DLD1 (cell line): ENCODE results near the gene ZNG1F.
"Not testable (repeated sequence)": the region's sequence is repeated elsewhere in the genome, so short reads cannot be mapped to it uniquely, and the experiment has no call there.

Source experiments
- in situ Hi-C: cut with HindIII; loops from 2 replicates; pipeline ENCODE4 v1.10.0; 2017; ENCODE audit warnings: low sequenced_read_pairs

ZNG1F gene

DNA sequence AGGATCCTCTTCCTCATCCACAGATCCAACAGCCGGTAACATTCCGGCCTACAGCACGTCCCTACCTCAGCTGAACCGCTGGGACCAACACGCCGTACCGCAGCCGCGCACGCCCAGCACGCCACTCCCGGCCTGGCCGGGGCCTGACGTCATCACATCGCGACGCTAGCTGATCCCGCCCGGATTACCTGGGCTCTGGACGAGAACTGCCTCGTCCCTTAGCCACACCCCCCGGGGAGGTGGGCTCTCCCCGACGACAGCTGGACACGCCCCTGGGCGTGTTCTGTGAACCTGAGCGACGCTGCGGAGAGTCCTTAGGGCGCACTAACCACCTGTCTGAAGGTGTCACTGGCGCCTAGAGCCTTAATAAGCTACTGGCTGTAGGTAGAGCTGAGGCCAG, at the start of gene ZNG1F:
TSS of gene ZNG1F (minus strand) at position 101 of the 400 bp plus-strand sequence. CDS start at position 42, 59 bp downstream.
- in situ Hi-C loops: not testable (repeated sequence)

DNA sequence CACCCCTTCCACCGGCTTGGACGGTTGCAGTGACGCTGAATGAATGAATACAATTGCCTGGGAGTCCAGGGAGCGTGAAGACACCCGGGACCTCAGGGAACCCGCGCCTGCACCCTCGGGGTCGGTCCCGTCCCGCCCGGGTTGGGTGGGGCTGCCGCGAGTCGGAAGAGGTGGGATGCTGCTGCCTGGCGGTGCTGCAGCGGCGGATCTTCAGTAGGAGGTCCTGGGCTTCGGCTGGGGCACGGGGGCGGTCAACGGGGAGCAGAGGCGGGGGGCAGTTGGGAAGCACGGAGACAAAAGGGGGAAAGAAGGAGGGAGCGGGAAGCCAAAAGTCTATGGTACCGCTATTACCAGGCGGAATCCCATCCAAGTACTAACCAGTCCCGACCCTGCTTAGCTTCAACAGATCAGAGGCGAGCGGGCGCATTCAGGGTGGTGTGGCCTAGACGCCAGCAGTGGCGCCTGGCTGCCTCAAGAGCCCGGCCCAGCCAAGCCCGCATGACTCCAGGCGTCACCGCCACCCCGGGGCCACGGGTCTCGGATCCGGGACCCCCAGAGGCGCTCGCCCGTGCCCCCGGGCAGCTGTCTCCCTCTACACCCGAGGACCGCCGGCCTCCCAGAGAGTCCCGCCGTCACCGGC, 48.1 kb upstream of the ZNG1F start:
- in situ Hi-C loops: not testable (repeated sequence)

DNA sequence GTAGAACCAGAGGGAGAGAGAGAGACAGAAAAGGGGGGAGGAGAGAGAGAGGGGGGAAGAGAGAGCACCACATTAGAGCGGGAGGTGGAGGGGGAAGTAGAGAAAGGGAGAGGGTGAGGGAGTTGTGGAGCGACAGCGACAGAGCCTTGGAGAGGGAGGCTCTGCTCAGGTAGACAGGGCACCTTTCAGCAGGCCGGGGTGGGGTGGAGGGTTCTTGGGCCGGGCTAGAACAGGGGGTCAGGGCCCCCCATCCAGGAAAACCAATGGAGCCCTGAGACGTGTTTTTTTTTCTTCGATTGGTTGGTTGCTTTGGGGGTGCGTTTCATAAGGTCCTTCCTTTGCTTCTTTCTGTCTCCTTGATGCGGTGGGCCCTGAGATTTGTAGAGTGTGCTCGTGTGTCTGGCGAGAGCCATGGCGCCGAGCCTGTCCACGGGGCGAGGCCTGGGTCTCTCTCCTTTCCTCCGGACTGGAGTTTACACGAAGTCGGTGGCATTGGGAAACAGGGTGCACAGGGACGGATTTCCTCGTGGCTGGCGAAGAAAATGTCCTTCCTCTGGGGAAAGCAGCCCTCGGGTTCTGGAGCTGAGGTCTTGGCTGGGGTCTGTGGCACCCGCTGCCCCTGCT, 47.5 kb upstream of the ZNG1F start:
- in situ Hi-C loops: not testable (repeated sequence)

DNA sequence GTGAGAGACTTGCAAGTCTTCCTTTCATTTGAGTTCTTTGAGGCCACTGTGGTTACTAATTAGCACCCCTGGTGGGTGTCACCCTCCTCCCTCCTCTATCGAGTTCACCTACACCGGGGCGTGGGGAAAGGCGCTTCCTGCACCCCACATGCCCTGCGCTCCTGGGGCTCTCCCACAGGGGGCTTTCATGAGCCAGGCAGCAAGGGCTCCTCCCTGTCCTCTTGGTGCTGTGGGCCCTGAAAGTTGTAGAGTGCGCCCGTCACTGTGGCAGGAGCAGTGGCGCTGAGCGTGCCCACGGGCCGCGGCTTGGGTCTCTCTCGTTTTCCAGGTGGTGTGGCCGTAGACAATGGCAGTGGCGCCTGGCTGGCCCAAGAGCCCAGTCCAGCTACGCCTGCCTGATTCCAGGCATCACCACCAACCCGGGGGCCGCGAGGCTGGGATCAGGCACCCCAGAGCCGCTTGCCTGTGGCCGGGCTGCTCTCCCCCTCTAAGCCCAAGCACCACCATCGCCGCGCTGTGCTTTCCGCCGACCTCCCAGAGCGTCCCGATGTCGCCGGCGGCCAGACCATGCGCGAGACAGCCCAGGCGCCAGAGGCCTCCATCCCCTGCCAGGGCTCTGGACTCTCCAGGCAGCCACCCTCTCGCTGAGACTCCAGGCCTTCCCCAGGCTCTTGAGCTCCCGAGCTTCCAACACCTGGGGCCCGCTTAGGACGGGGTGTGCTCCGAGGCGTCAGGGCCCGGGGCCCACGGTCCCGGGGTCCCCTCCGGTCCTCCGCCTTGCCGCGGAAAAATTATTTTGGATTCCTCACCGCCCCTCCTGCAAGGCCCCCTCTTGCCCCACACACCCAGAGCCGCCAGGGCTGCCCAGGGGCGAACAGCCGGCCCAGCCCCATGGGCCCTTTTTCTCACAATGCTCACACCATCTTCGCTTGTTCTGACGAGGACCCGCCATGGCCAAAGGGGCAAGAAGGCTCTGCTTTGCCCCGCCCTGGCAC, 46.0 kb upstream of the ZNG1F start:
- in situ Hi-C loops: not testable (repeated sequence)

DNA sequence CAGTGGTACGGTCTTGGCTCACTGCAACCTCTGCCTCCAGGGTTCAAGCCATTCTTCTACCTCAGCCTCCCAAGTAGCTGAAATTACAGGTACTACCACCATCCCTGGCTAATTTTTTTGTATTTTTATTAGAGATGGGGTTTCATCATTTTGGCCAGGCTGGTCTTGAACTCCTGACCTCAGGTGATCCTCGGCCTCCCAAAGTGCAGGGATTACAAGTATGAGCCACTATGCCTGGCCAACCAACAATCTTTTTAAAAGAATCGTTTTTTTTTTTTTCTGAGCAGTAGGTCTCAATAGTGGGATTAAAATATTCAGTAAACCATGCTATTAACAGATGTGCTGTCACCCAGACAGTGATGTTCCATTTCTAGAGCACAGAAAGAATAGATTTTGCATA, 45.1 kb upstream of the ZNG1F start:
- in situ Hi-C loops: not testable (repeated sequence)

DNA sequence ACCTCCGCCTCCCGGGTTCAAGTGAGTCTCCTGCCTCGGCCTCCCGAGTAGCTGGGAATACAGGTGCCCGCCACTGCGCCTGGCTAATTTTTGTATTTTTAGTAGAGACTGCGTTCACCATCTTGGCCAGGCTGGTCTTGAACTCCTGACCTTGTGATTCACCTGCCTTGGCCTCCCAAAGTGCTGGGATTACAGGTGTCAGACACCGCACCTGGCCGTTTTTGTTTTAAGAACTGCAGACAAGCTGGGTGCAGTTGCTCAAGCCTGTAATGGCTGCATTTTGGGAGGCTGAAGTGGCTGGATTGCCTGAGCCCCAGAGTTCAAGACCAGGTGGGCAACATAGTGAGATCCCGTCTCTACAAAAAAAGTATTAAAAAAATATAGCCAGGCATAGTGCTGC, 43.2 kb upstream of the ZNG1F start:
- in situ Hi-C loops: not testable (repeated sequence)

DNA sequence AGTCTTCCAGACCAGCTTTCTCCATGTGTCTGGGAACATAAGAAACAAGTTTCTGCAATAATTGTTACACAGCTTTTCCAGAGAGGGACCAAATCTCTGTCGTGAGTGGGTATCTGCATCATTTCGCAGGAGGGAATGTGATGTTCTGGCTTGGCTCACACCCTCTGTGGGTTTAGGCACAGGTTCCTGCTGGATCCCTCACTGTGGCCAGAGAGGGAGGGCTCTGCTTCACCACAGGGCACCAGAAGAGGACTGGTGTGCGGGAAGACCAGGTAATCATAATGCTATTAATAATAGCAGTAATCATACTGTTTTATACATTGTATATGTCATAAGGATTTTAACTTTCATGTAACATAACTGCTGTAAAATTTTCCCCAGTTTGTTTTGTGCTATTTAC, 41.3 kb upstream of the ZNG1F start:
- in situ Hi-C loops: not testable (repeated sequence)

DNA sequence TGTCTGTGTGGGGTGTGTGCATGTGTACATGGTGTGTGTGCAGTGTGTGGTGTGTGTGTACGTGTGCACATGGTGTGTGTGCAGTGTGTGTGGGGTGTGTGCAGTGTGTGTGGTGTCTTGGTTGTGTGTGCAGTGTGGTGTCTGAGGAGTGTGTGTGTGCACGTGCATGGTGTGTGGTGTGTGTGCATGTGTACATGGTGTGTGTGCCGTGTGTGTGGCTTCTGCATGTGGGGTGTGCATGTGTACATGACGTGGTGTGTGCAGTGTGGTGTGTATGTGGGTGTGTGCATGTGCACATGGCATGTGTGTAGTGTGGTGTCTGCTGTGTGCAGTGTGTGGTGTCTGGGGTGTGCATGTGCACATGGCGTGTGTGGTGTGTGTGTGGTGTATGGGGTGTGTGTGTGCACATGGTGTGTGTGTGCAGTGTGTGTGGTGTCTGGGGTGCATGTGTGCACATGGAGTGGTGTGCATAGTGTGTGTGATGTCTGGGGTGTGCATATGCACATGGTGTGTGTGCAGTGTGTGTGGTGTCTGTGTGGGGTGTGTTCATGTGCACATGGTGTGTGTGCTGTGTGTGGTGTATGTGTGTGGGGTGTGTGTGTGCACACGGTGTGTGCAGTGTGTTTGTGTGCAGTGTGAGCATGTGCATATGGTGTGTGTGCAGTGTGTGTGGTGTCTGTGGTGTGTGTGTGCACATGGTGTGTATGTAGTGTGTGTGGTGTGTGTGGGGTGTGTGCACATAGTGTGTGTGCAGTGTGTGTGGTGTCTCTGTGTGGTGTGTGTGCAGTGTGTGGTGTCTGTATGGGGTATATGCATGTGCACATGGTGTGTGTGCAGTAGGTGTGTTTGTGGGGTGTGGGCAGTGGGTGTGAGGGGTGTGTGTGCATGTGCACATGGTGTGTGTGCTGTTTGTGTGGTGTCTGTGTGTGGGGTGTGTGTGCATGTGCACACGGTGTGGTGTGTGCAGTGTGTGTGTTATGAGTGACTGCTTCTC, 40.6 kb upstream of the ZNG1F start:
- in situ Hi-C loops: no loop called here

DNA sequence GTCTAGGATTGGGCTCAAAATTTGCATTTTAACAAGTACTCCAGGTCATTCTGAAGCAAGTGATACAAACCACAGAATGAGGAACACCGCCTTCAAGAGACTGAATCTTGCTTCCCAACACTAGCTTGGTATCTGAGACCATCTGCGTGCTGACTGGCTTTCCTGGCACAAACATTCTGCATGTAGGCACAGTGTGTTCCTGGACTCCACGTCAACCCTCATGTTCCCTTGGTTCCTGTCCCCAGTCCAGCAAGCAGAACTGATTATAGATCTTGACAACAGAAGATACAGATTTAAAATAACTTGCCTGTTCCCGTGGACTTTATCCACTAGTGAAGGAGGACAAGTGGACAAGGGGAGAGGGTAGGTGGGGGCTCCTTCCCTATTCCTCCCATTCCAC, 30.7 kb upstream of the ZNG1F start:
- in situ Hi-C loops: not testable (repeated sequence)

DNA sequence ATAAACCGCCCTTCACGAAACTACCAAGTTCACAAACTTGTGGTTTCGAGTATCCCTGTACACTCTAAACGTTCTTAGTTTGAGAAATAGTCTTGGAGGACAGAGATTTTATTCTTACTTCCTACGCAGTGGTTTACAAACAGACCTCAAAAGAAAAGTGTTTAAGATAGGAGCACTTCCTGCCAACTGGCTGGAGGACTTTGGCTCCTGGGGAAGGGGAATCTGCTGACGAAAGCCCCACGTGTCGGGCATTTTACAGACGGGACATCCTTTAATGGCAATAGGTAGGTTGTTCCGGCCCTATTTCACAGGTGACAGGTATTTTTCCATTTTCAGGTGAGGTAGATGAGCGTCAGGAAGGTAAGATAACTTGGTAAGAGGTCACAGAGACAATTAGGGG, 678 bp downstream of the ZNG1F start:
- in situ Hi-C loops: not testable (repeated sequence)

DNA sequence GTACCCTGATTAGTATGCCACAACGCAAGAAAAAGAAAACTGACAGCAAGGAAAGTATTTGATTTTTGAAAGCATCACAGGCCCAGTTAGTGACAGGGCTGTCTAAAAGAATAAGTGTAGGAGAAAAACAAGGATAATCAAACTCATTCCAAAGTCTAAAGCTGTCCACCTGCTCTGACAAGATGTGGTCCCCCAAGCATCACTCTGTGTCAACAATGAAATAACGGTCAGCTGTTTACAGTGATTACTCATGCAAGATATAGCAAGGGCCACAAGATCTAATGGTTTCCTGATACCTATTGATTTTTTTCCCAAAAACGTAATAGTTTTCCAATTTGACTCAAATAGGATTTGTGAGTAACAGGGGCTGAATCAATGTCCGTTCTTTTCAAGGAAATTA, 14.1 kb downstream of the ZNG1F start:
- in situ Hi-C loops: not testable (repeated sequence)

DNA sequence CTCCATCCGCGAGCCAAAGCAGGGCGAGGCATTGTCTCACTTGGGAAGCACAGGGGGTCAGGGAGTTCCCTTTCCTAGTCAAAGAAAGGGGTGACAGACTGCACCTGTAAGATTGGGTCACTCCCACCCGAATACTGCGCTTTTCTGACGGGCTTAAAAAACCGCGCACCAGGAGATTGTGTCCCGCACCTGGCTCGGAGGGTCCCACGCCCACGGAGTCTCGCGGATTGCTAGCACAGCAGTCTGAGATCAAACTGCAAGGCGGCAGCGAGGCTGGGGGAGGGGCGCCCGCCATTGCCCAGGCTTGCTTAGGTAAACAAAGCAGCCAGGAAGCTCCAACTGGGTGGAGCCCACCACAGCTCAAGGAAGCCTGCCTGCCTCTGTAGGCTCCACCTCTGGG, 39.0 kb downstream of the ZNG1F start:
- in situ Hi-C loops: not testable (repeated sequence)

DNA sequence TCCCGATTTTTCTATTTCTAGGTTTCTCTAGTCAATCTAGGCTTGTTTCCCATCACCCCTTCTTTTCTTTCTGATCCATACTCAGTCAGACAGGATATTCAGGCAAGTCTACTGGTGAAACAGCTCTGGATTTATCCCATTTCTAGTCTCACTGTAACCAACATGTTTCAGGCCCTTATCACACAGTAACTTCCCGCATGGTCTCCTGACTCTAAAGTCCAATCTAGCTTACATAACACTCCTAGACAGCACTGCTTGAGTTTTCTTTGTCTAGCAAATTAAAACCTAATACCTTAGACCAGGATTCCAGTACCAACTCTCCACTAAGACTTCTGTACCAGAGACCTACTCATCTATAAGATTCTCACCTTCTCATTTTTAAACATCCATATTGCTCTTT, 47.2 kb downstream of the ZNG1F start:
- in situ Hi-C loops: not testable (repeated sequence)

DNA sequence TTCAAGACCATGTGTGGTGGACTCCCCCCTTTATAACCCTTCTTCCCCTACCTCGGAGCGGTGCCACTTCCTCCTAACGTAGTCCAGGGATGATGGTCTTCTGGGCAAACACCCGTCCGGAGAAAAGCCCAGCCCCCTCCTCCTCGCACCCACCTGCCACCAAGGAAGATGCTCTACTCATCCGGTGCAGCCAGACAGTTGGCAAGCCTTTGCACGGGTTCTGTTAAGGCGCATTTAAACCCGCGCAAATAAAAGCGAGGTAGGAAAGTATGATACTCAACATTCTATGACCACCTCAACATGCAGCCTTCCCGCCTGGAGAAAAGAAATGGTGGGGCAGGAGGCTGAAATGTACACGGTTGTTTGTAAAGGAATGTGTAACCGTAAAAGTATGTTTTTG, 60.5 kb downstream of the ZNG1F start, which contains the start of gene FOXD4L6:
TSS of gene FOXD4L6 (minus strand) at position 101 of the 400 bp plus-strand sequence. CDS start 298 bp downstream, outside the sequence.
- in situ Hi-C loops: not testable (repeated sequence)

DNA sequence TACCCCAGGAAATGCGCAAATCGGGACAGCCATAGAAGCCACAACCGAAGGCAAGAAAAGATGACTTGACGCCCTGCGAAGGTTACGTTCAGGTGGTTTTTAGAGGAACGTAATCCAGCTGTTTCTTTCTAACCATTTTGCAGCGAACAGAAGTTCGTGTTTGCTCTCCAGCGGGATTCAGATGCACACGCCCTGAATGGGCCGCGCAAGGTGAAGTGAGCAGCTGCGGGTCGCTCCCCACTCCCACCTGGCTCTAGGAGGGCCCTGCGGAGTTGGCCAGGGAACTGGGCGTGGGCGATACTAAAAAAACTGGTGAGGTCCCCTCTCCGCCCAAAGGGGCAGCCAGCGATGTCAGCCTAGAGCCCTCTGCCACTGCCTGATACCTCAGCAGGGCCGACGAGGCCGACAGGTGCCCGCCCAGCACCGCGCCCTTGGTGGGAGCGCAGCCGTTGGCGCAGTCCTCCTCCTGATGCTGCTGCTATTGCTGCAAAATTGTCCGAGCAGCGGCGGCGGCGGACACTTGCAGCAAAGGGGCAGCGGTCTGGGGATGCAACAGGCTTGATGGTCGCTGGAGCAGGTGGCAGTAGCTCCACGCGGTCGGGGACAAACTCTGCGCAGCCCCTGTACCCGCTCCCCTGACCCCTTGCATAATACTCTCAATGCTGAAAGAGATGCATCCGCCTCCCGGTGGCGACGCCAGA, 62.2 kb downstream of the ZNG1F start:
- in situ Hi-C loops: not testable (repeated sequence)

DNA sequence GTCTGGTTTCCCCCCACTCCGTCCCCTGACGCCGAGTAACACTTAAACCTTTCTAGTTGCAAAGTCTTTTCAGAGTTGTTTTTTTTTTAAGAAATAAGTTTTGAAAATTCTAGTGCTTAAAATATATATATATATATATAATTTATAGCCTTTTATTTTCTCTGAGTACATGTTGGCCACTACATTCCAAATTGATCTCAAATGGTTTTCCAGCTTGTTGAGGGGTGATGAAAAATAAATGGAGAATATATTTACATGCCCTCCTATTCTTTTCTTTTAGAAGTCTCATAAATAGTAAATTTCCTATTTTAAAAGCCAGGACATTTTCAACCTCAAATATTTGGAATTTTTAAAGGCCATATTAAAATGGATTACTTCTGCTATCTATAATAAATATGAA, 63.2 kb downstream of the ZNG1F start:
- in situ Hi-C loops: not testable (repeated sequence)

DNA sequence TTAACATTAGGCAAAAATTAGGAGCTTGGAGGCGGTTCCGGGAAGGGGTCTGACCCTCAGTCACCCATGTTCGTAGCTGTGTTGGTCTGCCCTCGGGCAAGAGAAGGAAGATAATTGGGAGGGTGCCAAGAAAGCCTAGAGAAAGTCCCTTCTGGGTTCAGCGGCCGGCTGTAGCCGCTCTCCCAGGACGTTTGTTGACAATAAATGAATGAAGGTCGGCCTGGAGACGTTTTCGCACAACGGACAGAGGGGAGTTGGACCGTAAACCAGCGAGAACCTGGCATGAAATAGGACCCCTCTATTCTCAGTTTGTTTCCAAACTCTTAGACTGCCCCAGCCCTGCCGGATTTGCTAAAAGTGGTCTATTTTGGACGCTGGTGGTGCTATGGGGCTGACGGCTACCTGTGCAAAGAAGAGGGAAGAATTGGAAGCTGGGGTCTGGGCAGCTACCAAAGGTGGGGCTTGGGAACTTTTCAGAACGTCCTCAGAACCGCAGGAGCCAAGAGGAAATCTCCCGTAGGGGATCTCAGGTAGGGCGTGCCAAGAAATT, 63.9 kb downstream of the ZNG1F start:
- in situ Hi-C loops: not testable (repeated sequence)

DNA sequence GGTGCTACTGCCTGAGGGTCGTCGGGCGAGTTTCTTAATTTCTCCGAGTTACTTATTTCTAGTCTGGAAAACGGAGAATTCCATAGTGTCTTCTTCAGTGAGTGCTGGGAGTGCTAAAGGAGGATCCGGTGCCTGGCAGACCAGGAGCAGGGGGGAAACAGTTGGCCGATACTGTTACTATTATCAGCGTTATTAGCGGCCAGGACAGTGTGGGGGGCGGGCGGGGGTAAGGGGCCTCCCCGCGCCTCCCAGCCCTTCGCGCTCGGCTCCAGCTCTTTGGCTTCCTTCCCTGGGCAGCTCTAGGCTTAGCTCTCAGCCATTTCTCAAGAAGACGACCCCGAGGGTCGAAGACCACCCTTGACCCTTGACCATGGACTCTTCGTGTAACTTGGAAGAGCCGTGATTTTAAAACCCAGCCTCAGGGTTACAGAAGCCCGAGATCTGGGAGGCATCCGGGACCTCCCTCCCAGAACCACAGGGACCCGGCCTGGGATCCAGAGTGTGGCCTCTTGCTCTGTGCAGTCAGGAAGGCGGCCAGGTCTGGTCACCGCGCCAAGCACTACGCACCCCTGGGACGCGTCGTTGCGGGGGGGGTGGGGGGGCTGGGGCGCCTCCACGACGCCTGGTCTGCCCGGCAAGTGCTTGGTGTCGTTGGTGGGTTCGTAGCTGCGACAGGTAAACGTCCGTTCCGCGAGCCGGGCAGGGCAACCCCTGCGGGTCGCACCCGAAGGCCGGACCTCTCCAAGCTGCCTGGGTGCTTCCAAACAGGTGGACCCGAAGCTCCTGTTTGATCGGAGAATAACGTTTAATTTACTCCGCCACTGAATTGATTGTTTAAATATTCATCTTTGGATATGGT, 64.6 kb downstream of the ZNG1F start:
- in situ Hi-C loops: not testable (repeated sequence)
